Nephron (organoid): ENCODE measurements around the gene MEGF6.

Experiments used
- H3K27ac Mint-ChIP-seq, 3 experiments: 2 replicates each; pipeline ENCODE4 v1.8.0; 2020; ENCODE audit warnings: mixed read lengths in 3 of 3, mild to moderate bottlenecking in 2 of 3, moderate library complexity in 1 of 3
- H3K27me3 Mint-ChIP-seq: 2 replicates; pipeline ENCODE4 v1.8.0; 2021; ENCODE audit warnings: low read depth, mild to moderate bottlenecking, moderate library complexity, mixed read lengths
- H3K36me3 Mint-ChIP-seq: 2 replicates; pipeline ENCODE4 v1.8.0; 2020; ENCODE audit warnings: low read depth, mixed read lengths
- H3K4me1 Mint-ChIP-seq: 2 replicates; pipeline ENCODE4 v1.8.0; 2020; ENCODE audit warnings: mixed read lengths
- H3K4me3 Mint-ChIP-seq, 3 experiments: 2 replicates each; pipeline ENCODE4 v1.8.0; 2020; ENCODE audit warnings: mild to moderate bottlenecking in 3 of 3, mixed read lengths in 3 of 3, moderate library complexity in 2 of 3
- H3K9me3 Mint-ChIP-seq: 2 replicates; pipeline ENCODE4 v1.8.0; 2020; ENCODE audit warnings: mixed read lengths
- CTCF ChIP-seq, 3 experiments: fragments of 200-600 bp; sonication (generic); IDR thresholded peaks; one replicate each; pipeline ENCODE4 v1.5.0; 2021; ENCODE audit warnings: antibody characterized with exemption in 3 of 3; ENCODE audit not compliant: unreplicated experiment in 3 of 3

The MEGF6 gene

GRCh38 chr1:3636531-3636930 lies 25.2 kb upstream of the MEGF6 start:
- H3K9me3 Mint-ChIP-seq, result no peaks in the 10 kb centered on the region
- no peak overlapping the region for H3K4me3 Mint-ChIP-seq
- no peak overlapping the region for H3K27ac Mint-ChIP-seq
- H3K27me3 Mint-ChIP-seq, result no peaks in the 10 kb centered on the region
- TF ChIP-seq CTCF (IDR thresholded peaks at IDR 0.05; ENCODE audit: unreplicated experiment in 3 of 3), result no peak
- peaks cover 38% of the 10 kb centered on the region for H3K36me3 Mint-ChIP-seq
- peaks cover 9% of the 10 kb centered on the region for H3K4me1 Mint-ChIP-seq

- Mint-ChIP-seq H3K27ac (no peak overlapping the region), H3K9me3 (no peaks in the 10 kb centered on the region), H3K4me3 (no peak overlapping the region), H3K36me3 (peaks cover 38% of the 10 kb centered on the region), H3K4me1 (peaks cover 9% of the 10 kb centered on the region), H3K27me3 (no peaks in the 10 kb centered on the region)
- TF ChIP-seq CTCF (IDR thresholded peaks at IDR 0.05; ENCODE audit: unreplicated experiment in 3 of 3), result no peak
These were observed 24.8 kb upstream of the MEGF6 start for GRCh38 chr1:3636080-3636479.

GRCh38 chr1:3634059-3634800 lies 22.9 kb upstream of the MEGF6 start:
- Mint-ChIP-seq H3K27ac (no peak overlapping the region), H3K4me3 (no peak overlapping the region), H3K9me3 (no peaks in the 10 kb centered on the region), H3K4me1 (peaks cover 9% of the 10 kb centered on the region), H3K27me3 (no peaks in the 10 kb centered on the region), H3K36me3 (peaks cover 42% of the 10 kb centered on the region)
- TF ChIP-seq CTCF (IDR thresholded peaks at IDR 0.05; ENCODE audit: unreplicated experiment in 3 of 3), result no peak

GRCh38 chr1:3633344-3634058 lies 22.2 kb upstream of the MEGF6 start:
- peaks cover 4% of the 10 kb centered on the region for H3K4me1 Mint-ChIP-seq
- no peaks in the 10 kb centered on the region for H3K9me3 Mint-ChIP-seq
- H3K36me3 Mint-ChIP-seq, result peaks cover 43% of the 10 kb centered on the region

GRCh38 chr1:3632716-3633343 lies 21.5 kb upstream of the MEGF6 start:
- Mint-ChIP-seq H3K27ac (no peak overlapping the region), H3K36me3 (peaks cover 37% of the 10 kb centered on the region), H3K4me3 (no peak overlapping the region), H3K27me3 (no peaks in the 10 kb centered on the region), H3K9me3 (no peaks in the 10 kb centered on the region), H3K4me1 (no peaks in the 10 kb centered on the region)
- TF ChIP-seq CTCF (IDR thresholded peaks at IDR 0.05; ENCODE audit: unreplicated experiment in 3 of 3), result no peak

More at GRCh38 chr1:3633344-3634058, 22.2 kb upstream of the MEGF6 start:
- H3K27me3 Mint-ChIP-seq, result no peaks in the 10 kb centered on the region
- no peak overlapping the region for H3K27ac Mint-ChIP-seq
- no peak for TF ChIP-seq CTCF (IDR thresholded peaks at IDR 0.05; ENCODE audit: unreplicated experiment in 3 of 3)
- no peak overlapping the region for H3K4me3 Mint-ChIP-seq
